ENCODE results near the gene NTSR1.

Gene NTSR1

GRCh38 chr20:62708591-62709536 is at the start of gene NTSR1:
NTSR1 (plus strand) TSS chr20:62708836; CDS start chr20:62709208, 372 bp downstream.
- DNase-seq = no peak

- peak; percentile 9 for DNase-seq
Observed at GRCh38 chr20:62659488-62660239, 49.0 kb upstream of the NTSR1 start.

- no peak for DNase-seq
Observed at GRCh38 chr20:62660240-62660615, 48.4 kb upstream of the NTSR1 start.

GRCh38 chr20:62660768-62661167 is 47.9 kb upstream of the NTSR1 start:
- DNase-seq = no peak

- no peak for DNase-seq
Observed at GRCh38 chr20:62661647-62662046, 47.0 kb upstream of the NTSR1 start.

GRCh38 chr20:62662422-62662821 is 46.2 kb upstream of the NTSR1 start:
- no peak for DNase-seq

GRCh38 chr20:62663145-62664018 is 45.3 kb upstream of the NTSR1 start:
- no peak for DNase-seq

- DNase-seq = no peak
Observed at GRCh38 chr20:62664019-62664971, 44.3 kb upstream of the NTSR1 start.

- no peak for DNase-seq
Observed at GRCh38 chr20:62665153-62665754, 43.4 kb upstream of the NTSR1 start.

GRCh38 chr20:62665826-62666735 is 42.6 kb upstream of the NTSR1 start:
- peak; percentile 11 for DNase-seq

GRCh38 chr20:62666736-62667529 is 41.7 kb upstream of the NTSR1 start:
- DNase-seq = no peak

GRCh38 chr20:62667530-62668440 is 40.9 kb upstream of the NTSR1 start:
- no peak for DNase-seq

- DNase-seq = peak; percentile 89
Observed at GRCh38 chr20:62668441-62669027, 40.1 kb upstream of the NTSR1 start.

- DNase-seq = no peak
Observed at GRCh38 chr20:62669249-62669648, 39.4 kb upstream of the NTSR1 start.

GRCh38 chr20:62670156-62670555 is 38.5 kb upstream of the NTSR1 start:
- DNase-seq = no peak

- DNase-seq = no peak
Observed at GRCh38 chr20:62670998-62671397, 37.6 kb upstream of the NTSR1 start.

- no peak for DNase-seq
Observed at GRCh38 chr20:62671765-62672164, 36.9 kb upstream of the NTSR1 start.

GRCh38 chr20:62674370-62674769 is 34.3 kb upstream of the NTSR1 start:
- DNase-seq = no peak
